WTC11 (cell line): ENCODE measurements around the gene PDE6B. TPM values are rescaled to one million over a fixed set of nuclear protein-coding genes. Genes with fewer than 3 reads are reported as not detected.

Source experiments
- ATAC-seq: fragments of 200-7000 bp; cut with Tn5 transposase; 2 replicates; pipeline ENCODE4 v1.10.0; 2021; ENCODE audit warnings: mild to moderate bottlenecking, moderate library complexity
- CTCF ChIA-PET: fragments of 300-600 bp; sonication (Branson Sonifier 250); formaldehyde crosslinking; loops from one replicate; lab custom pipeline; 2021; ENCODE audit warnings: antibody characterized with exemption; lab: Charles Lee
- POLR2A ChIA-PET: fragments of 350-600 bp; sonication (Branson Sonifier 250); formaldehyde crosslinking; loops from one replicate; lab custom pipeline; 2021; ENCODE audit warnings: antibody characterized with exemption; lab: Charles Lee
- DNase-seq: peaks from one replicate; pipeline ENCODE4 v3.0.0; 2021; ENCODE audit warnings: low spot score
- H3K27ac Mint-ChIP-seq: 2 replicates; pipeline ENCODE4 v1.8.0; 2021; ENCODE audit warnings: mixed read lengths
- H3K27me3 Mint-ChIP-seq: 2 replicates; pipeline ENCODE4 v1.8.0; 2021; ENCODE audit warnings: low read depth, mild to moderate bottlenecking, moderate library complexity, mixed read lengths
- H3K36me3 Mint-ChIP-seq: 2 replicates; pipeline ENCODE4 v1.8.0; 2021; ENCODE audit warnings: mixed read lengths
- H3K4me1 Mint-ChIP-seq: 2 replicates; pipeline ENCODE4 v1.8.0; 2022; ENCODE audit warnings: mixed read lengths
- H3K4me3 Mint-ChIP-seq: 2 replicates; pipeline ENCODE4 v1.8.0; 2021; ENCODE audit warnings: mild to moderate bottlenecking, moderate library complexity, mixed read lengths
- H3K9me3 Mint-ChIP-seq: 2 replicates; pipeline ENCODE4 v1.8.0; 2021; ENCODE audit warnings: mixed read lengths
- AFF4 ChIP-seq: sonication (generic); formaldehyde crosslinking; IDR thresholded peaks from 2 replicates; pipeline ENCODE4 v1.8.1; 2023; ENCODE audit warnings: mild to moderate bottlenecking, missing genetic modification reagents, borderline replicate concordance
- CREB1 ChIP-seq: sonication (generic); formaldehyde crosslinking; IDR thresholded peaks from 2 replicates; pipeline ENCODE4 v1.8.0; 2023; ENCODE audit warnings: mild to moderate bottlenecking, missing genetic modification reagents
- CREM ChIP-seq: sonication (generic); formaldehyde crosslinking; IDR thresholded peaks from 2 replicates; pipeline ENCODE4 v1.8.1; 2022; ENCODE audit warnings: mild to moderate bottlenecking, missing genetic modification reagents, moderate library complexity
- E2F1 ChIP-seq: sonication (generic); formaldehyde crosslinking; IDR thresholded peaks from 2 replicates; pipeline ENCODE4 v1.8.0; 2022; ENCODE audit warnings: mild to moderate bottlenecking, missing genetic modification reagents
- EMX1 ChIP-seq: fragments of 250-450 bp; sonication (Bioruptor Pico); IDR thresholded peaks from 2 replicates; pipeline ENCODE4 v1.8.0; 2021; ENCODE audit warnings: mild to moderate bottlenecking
- ETV6 ChIP-seq: sonication (generic); formaldehyde crosslinking; IDR thresholded peaks from 2 replicates; pipeline ENCODE4 v1.8.1; 2022; ENCODE audit warnings: mild to moderate bottlenecking, missing genetic modification reagents
- HMGA2 ChIP-seq: fragments of 250-450 bp; sonication (Bioruptor Pico); IDR thresholded peaks from 2 replicates; pipeline ENCODE4 v1.4.0; 2021; ENCODE audit warnings: mild to moderate bottlenecking, moderate library complexity
- IRF1 ChIP-seq: sonication (generic); formaldehyde crosslinking; IDR thresholded peaks from 2 replicates; pipeline ENCODE4 v1.8.0; 2023; ENCODE audit warnings: missing genetic modification reagents
- MXD4 ChIP-seq: fragments of 250-450 bp; sonication (Bioruptor Pico); IDR thresholded peaks from 2 replicates; pipeline ENCODE4 v1.8.0; 2021; ENCODE audit warnings: mild to moderate bottlenecking, moderate library complexity, borderline replicate concordance
- NFE2L1 ChIP-seq: sonication (generic); formaldehyde crosslinking; IDR thresholded peaks from 2 replicates; pipeline ENCODE4 v1.8.1; 2023; ENCODE audit warnings: missing genetic modification reagents
- NR1H2 ChIP-seq: sonication (generic); formaldehyde crosslinking; IDR thresholded peaks from 2 replicates; pipeline ENCODE4 v1.9.0; 2021; ENCODE audit warnings: mild to moderate bottlenecking, moderate library complexity, missing genetic modification reagents
- PRDM15 ChIP-seq: sonication (generic); formaldehyde crosslinking; IDR thresholded peaks from 2 replicates; pipeline ENCODE4 v1.8.0; 2022; ENCODE audit warnings: missing genetic modification reagents
- PRRX2 ChIP-seq: fragments of 250-450 bp; sonication (Bioruptor Pico); IDR thresholded peaks from 2 replicates; pipeline ENCODE4 v1.8.0; 2021; ENCODE audit warnings: mild to moderate bottlenecking
- SP1 ChIP-seq: sonication (generic); formaldehyde crosslinking; conservative IDR thresholded peaks from 2 replicates; pipeline ENCODE4 v1.8.1; 2022; ENCODE audit warnings: missing genetic modification reagents
- TEAD1 ChIP-seq: sonication (generic); formaldehyde crosslinking; IDR thresholded peaks from 2 replicates; pipeline ENCODE4 v1.8.0; 2022; ENCODE audit warnings: mild to moderate bottlenecking, missing genetic modification reagents
- TP53 ChIP-seq: sonication (generic); formaldehyde crosslinking; IDR thresholded peaks from 2 replicates; pipeline ENCODE4 v1.8.1; 2023; ENCODE audit warnings: mild to moderate bottlenecking, missing genetic modification reagents
- USF1 ChIP-seq: sonication (generic); formaldehyde crosslinking; IDR thresholded peaks from 2 replicates; pipeline ENCODE4 v1.8.0; 2022; ENCODE audit warnings: mild to moderate bottlenecking, missing genetic modification reagents
- total RNA-seq: library from RNA; stranded (reverse); gene quantifications from 3 replicates; pipeline ENCODE4 v1.2.3, GENCODE V29; 2021
- TF ChIP-seq, protein P1 (sequence below): fragments of 250-450 bp; sonication (Bioruptor Pico); IDR thresholded peaks from 2 replicates; pipeline ENCODE4 v1.9.0; 2021; ENCODE audit warnings: mild to moderate bottlenecking
- TF ChIP-seq, protein P2 (sequence below): sonication (generic); formaldehyde crosslinking; IDR thresholded peaks from 2 replicates; pipeline ENCODE4 v1.8.1; 2023; ENCODE audit warnings: mild to moderate bottlenecking, moderate library complexity, missing genetic modification reagents

PDE6B gene
- total RNA-seq, 1 experiment from 2014 or later = 7.1 TPM

DNA sequence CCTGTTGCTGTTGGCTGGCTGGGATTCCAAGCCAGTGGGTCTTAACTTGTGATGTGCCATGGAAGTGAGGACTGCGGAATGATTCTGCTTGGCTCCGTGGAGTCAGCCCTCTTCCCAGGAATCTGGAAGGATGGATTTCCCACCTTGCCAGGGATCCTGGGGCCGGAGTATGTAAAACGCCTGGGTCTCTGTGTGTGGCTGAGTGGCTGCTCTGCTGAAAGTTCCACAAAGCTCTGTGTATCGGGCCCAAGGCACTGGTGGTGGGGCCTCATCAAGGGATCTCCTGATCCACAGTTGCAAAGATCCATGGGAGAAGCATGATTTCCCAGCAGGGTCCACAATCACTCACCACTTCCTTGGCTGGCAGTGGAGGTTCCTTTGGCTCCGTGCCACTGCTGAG is 25.2 kb upstream of the PDE6B start (continued):
- TF ChIP-seq IRF1 (no peak), TP53 (no peak), TEAD1 (CRISPR knock-in tag) (no peak)
- TF ChIP-seq, protein P1, sequence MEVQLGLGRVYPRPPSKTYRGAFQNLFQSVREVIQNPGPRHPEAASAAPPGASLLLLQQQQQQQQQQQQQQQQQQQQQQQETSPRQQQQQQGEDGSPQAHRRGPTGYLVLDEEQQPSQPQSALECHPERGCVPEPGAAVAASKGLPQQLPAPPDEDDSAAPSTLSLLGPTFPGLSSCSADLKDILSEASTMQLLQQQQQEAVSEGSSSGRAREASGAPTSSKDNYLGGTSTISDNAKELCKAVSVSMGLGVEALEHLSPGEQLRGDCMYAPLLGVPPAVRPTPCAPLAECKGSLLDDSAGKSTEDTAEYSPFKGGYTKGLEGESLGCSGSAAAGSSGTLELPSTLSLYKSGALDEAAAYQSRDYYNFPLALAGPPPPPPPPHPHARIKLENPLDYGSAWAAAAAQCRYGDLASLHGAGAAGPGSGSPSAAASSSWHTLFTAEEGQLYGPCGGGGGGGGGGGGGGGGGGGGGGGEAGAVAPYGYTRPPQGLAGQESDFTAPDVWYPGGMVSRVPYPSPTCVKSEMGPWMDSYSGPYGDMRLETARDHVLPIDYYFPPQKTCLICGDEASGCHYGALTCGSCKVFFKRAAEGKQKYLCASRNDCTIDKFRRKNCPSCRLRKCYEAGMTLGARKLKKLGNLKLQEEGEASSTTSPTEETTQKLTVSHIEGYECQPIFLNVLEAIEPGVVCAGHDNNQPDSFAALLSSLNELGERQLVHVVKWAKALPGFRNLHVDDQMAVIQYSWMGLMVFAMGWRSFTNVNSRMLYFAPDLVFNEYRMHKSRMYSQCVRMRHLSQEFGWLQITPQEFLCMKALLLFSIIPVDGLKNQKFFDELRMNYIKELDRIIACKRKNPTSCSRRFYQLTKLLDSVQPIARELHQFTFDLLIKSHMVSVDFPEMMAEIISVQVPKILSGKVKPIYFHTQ (CRISPR knock-in tag) = no peak

DNA sequence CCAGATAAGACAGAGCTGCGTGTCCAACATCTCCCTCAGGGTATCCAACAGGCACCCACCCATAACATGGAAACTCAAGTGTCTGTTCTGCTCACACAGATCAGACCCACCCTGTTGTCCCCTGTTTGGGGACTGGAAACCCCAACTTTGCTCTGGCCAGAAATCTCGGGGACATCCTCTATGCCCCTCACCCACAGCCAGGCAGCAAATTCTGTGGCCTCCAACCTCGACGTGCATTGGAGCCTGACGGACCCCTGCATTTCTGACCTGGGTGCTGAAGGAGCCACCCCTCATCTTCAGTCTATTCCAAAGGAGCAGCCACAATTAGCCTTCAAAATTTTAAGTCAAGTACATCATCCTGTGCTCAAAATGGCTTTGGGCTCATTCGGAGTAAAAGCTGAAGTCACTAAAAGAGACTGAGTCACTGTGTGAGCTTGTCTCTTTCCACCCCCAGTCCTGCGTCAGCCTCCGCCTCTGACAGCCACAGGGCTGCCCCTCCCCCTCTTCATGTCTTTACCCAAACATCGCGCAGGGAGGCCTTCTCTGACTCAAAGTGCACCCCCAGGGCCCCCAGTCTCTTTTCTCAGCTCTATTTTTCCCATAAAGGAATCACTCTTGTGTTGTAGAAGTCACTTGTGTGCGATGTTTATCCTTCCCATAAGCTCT is 24.4 kb upstream of the PDE6B start:
- H3K36me3 Mint-ChIP-seq = no peaks in the 10 kb centered on the region
- H3K9me3 Mint-ChIP-seq = no peaks in the 10 kb centered on the region

More for the DNA sequence above, 24.4 kb upstream of the PDE6B start:
- TF ChIP-seq EMX1 (no peak), SP1 (CRISPR knock-in tag) (no peak), CREM (no peak), TP53 (no peak), PRRX2 (CRISPR knock-in tag) (no peak), MXD4 (CRISPR knock-in tag) (no peak), USF1 (CRISPR knock-in tag) (no peak), PRDM15 (CRISPR knock-in tag) (no peak), HMGA2 (CRISPR knock-in tag) (no peak), E2F1 (CRISPR knock-in tag) (no peak), NFE2L1 (no peak), ETV6 (CRISPR knock-in tag) (no peak), NR1H2 (no peak), AFF4 (CRISPR knock-in tag) (no peak), CREB1 (CRISPR knock-in tag) (no peak)
- TF ChIP-seq, protein P2, sequence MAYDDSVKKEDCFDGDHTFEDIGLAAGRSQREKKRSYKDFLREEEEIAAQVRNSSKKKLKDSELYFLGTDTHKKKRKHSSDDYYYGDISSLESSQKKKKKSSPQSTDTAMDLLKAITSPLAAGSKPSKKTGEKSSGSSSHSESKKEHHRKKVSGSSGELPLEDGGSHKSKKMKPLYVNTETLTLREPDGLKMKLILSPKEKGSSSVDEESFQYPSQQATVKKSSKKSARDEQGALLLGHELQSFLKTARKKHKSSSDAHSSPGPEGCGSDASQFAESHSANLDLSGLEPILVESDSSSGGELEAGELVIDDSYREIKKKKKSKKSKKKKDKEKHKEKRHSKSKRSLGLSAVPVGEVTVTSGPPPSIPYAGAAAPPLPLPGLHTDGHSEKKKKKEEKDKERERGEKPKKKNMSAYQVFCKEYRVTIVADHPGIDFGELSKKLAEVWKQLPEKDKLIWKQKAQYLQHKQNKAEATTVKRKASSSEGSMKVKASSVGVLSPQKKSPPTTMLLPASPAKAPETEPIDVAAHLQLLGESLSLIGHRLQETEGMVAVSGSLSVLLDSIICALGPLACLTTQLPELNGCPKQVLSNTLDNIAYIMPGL (CRISPR knock-in tag) = no peak
- Mint-ChIP-seq H3K27ac (no peak overlapping the region), H3K4me1 (peaks cover 6% of the 10 kb centered on the region), H3K27me3 (peaks cover 7% of the 10 kb centered on the region), H3K4me3 (no peak overlapping the region)
- no peak for DNase-seq
- ATAC-seq = no peak
- ChIA-PET POLR2A (no interaction called here), CTCF (interaction anchor here (1.0 kb wide), 1 partner anchor 73 kb away, joined by 4 read pairs; the partner anchor contains the start of gene ATP5ME)
